HG03045 (cell line): Measurements from ENCODE around the gene TOLLIP.
"Not testable (repeated sequence)": the region's sequence is repeated elsewhere in the genome, so short reads cannot be mapped to it uniquely, and the experiment has no call there.

Experiments used
- ATAC-seq: cut with Tn5 transposase; IDR thresholded peaks from one replicate; pipeline ENCODE4 v1.9.1; 2021; ENCODE audit warnings: mild to moderate bottlenecking, moderate library complexity; ENCODE audit not compliant: unreplicated experiment

Gene TOLLIP

GRCh38 chr11:1251236-1251770 lies 58.1 kb downstream of the TOLLIP start:
- no peak for ATAC-seq

GRCh38 chr11:1250411-1250810 lies 59.0 kb downstream of the TOLLIP start:
- ATAC-seq, result not testable (repeated sequence)

GRCh38 chr11:1248951-1249350 lies 60.5 kb downstream of the TOLLIP start:
- ATAC-seq, result not testable (repeated sequence)

- ATAC-seq, result not testable (repeated sequence)
Measured at GRCh38 chr11:1247026-1247425, 62.4 kb downstream of the TOLLIP start.

- not testable (repeated sequence) for ATAC-seq
Measured at GRCh38 chr11:1246301-1246700, 63.1 kb downstream of the TOLLIP start.

GRCh38 chr11:1245717-1246116 lies 63.7 kb downstream of the TOLLIP start:
- not testable (repeated sequence) for ATAC-seq

- ATAC-seq, result not testable (repeated sequence)
Measured at GRCh38 chr11:1244557-1244956, 64.9 kb downstream of the TOLLIP start.

GRCh38 chr11:1243521-1243920 lies 65.9 kb downstream of the TOLLIP start:
- not testable (repeated sequence) for ATAC-seq

- ATAC-seq, result not testable (repeated sequence)
Measured at GRCh38 chr11:1242751-1243150, 66.7 kb downstream of the TOLLIP start.

GRCh38 chr11:1242289-1242688 lies 67.1 kb downstream of the TOLLIP start:
- no peak for ATAC-seq

GRCh38 chr11:1241706-1242105 lies 67.7 kb downstream of the TOLLIP start:
- ATAC-seq, result no peak

- no peak for ATAC-seq
Measured at GRCh38 chr11:1240771-1241170, 68.7 kb downstream of the TOLLIP start.

GRCh38 chr11:1239596-1240205 lies 69.7 kb downstream of the TOLLIP start:
- ATAC-seq, result no peak

GRCh38 chr11:1238767-1239595 lies 70.5 kb downstream of the TOLLIP start:
- no peak for ATAC-seq

- ATAC-seq, result no peak
Measured at GRCh38 chr11:1237851-1238250, 71.6 kb downstream of the TOLLIP start.

- no peak for ATAC-seq
Measured at GRCh38 chr11:1237128-1237580, 72.3 kb downstream of the TOLLIP start.

GRCh38 chr11:1236316-1237127 lies 72.9 kb downstream of the TOLLIP start:
- no peak for ATAC-seq

GRCh38 chr11:1235901-1236315 lies 73.5 kb downstream of the TOLLIP start:
- ATAC-seq, result no peak

- no peak for ATAC-seq
Measured at GRCh38 chr11:1235306-1235900, 74.0 kb downstream of the TOLLIP start.

GRCh38 chr11:1234771-1235305 lies 74.6 kb downstream of the TOLLIP start:
- no peak for ATAC-seq
